ENCODE measurements around the gene LRRC66.

The LRRC66 gene

DNA sequence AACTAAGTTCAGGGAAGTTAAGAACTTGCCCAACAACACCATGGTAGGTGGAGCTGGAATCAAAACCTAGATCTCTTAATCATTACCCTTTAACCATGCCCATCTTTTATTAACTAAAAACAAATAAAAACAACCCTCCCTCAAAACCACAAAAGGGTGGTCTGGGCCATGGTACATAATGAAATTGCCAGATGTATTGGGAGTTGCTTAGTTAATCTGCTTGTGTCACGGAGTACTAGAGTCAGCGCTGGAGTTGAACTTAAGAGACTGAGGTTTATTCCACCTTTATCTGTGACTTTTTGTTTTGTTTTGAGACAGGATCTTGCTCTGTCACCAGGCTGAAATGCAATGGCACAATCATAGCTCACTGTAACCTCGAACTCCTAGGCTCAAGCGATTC is 13.3 kb downstream of the LRRC66 start:
- no peak for DNase-seq

DNA sequence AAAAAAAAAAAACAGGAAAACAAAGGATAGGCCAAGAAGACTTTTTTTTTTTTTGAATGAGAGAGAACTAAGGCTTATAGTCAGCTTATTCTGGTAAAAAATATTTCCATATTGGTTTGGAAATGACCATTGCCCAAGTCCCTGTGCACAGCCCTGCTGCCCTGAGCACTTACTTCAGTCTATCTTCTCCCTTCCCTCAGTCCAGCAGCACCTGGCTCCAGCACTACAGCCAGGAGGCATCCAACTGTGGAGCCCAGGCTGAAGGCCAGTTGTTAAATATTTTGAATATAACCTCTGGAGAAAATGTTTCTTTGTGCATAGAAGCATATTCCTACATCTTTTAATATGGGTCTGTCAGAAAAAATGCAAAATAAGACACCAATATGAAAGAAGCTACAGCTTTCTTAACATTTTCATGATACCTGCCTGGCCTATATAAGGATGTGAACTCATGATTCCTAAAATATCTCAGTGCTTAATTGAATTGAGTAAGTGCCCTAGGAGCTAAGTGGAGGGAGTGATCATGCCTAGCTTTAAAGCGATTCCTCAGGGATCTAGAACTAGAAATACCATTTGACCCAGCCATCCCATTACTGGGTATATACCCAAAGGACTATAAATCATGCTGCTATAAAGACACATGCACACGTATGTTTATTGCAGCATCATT is 14.4 kb downstream of the LRRC66 start:
- DNase-seq: no peak

DNA sequence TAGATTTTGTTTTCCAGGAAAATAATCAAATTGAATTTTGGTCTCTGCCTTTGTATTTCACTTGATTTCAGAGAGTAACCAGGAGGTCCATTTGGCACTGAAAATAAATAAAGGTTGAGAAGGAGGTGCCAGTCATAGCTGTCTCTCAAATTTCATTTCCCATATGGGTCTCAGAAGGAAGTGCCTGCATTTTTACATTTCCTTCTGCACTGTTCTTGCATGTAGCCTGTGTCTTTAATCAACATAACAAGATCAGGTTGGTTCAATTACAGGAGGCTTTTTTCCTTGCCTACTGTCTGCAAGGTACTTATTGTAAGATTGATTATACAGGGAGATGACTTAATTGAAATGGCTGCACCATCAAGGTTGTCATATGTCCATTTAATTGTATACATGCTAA is 15.7 kb downstream of the LRRC66 start:
- no peak for DNase-seq

DNA sequence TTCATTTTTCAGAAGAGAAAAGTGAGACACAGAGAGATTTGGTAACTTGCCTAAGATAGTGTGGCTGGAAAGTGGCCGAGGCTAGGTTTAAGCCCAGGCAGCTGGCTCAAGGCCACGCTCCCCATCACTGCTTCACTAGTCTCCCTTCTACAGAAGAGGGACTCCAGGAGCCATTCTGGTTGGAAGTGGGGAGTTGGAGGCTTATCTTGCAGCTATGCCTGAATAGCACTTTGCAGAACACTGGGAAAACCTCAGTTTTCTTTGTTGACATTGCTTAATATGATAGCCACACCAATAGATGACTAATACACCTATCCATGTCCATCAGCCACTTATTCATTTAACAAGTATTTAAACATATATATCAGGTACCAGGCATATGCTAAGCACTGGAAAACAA is 18.5 kb downstream of the LRRC66 start:
- no peak for DNase-seq

DNA sequence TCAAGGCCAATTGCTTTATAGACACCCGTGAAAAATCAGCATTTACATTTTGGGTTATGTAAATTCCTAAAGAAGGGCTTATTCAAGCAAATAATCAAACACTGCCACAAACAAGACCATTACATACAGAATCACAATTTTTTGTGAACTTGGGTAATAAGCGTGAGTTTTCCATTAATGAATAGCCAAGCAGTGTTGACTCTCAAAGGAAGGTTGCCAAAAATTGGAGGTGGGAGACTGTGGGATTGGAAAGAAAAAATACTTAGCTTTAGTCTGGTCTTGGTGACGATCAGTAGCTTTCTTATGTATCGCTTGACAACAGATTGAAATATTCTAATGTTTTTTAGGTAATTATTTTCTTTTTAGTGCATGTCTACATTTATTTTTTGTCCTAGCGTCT is 20.9 kb downstream of the LRRC66 start:
- DNase-seq: no peak

DNA sequence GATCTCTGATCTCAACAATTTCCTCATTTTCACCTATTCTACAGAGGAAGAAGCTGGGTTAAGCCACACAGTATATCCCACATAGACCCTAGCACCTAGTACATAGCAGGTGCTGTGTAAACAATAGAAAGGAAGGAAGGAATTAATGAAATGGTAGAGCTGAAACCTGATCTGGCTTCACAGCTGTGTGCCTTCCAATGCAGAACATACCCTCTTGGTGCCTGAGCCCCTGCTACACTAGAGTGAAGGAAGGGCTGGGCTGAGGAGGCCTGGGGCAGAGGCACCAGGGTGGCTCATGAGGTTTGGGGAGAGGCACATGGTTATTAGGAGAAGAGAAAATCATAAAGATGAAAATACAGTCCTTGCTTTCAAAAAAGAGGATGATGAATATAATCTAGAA is 21.3 kb downstream of the LRRC66 start:
- DNase-seq: no peak

DNA sequence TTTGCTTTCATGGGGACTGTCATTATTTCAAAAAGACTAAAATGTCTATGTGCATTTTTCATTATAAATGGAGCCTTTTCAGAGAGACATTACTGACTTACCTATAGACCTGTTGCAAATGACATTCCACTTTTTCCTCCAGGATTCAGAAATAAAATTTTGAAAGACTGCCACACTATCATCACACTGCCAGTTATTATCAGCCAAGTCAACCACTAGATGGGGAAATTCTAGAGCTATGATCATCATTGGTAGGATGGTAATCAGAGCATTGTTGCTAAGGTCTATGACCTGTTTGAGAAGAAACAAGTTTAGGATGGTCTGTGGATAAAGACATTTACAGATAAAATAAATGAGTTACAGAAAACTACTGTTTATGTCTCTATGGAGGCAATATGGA is 22.5 kb downstream of the LRRC66 start:
- no peak for DNase-seq

DNA sequence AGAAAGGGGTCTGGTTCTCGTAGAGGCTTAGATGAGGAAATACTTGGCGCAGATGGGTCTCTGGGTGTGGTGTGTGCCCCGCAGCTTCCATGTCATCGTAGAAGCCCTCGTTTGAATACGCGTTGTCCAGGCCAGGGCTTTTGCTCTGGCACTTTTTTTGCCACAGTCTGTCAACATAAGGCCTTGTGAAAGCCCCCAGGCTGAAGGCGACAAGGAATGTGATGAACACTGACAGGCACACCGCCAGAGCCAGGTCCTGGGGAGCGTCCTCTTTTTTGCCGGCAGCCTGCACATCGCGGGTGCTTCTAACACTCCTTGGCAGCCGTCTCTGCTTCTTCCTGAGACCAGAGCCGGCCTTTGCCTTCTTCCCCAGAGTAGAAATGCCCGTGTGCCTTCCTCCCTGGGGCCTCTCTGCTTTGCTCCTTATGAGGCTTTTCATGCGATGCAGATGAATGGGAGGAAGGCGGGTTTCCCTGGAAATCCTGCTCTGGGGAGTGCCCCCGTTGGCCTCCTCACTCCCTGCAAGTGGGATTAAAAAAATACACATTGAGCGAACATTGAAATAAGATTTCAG is 24.4 kb downstream of the LRRC66 start:
- no peak for DNase-seq

GRCh38 chr4:51965862-51966261 is 54.3 kb downstream of the LRRC66 start:
- DNase-seq: no peak

GRCh38 chr4:51963841-51964517 is 56.2 kb downstream of the LRRC66 start:
- peak; percentile 11 for DNase-seq

DNA sequence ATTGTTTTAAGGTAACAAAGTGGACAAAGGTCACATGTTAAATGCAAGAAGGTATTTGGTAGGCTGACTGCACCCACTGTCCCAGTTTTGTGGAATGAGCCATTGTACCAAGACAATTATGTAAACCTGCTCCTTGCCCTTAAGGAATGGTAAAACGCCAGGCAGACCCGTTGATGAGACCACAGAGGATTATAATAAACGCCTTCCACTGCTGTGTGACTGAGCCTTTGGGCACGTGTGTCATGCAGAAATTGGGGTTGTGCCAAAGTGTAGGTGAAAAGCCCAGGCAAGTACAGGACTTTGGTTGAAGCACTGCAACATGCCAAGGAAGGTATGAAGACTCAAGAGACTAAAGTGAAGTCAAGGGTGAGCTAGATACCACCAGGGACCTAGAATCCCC is 59.7 kb downstream of the LRRC66 start:
- DNase-seq: no peak

DNA sequence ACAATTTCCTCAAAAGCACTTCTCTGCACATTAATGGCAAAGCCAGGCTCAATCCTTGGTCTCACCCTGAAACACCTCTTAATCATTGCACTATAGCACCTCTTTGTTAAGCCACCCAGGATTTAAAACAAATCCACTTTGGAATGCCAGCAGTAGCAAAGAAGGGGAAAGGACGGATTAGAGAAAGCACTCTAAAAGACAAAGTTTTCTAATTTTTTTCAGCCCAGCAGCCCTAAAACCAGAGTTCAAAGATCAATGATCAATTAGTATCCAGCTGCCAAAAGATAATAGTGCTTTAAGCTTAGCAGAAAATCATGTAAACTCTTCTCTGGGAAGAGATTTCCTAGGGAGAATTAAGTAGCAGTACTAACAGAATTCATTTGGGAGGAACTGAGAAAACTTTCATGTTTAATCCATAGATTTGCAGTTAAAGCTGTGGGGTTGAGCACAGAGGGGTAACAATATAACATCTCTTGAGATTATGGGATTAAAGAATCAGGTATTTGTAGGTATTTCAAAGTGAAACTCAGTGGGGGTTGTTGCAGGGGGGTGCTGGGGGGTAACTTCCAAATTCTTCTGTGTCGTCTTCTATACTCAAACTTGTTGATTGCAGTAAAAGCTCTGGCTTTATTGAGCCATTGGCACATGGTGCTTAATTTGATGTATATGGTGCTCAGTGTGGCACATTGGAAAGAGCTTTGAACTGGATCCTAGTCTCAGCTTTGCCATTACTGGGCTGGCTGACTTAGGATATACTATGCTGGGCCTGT is 61.8 kb downstream of the LRRC66 start:
- no peak for DNase-seq
